Natural killer cell (primary cell): ENCODE data around the gene LDLRAD4. TPM values are rescaled to one million over a fixed set of nuclear protein-coding genes. Genes with fewer than 3 reads are reported as not detected.

ENCODE experiments used
- ATAC-seq, 3 donors: fragments of 150-1000 bp in 2 of 3; fragments of 200-7000 bp in 1 of 3; cut with Tn5 transposase; 1 replicate in 1 of 3; 2 replicates in 2 of 3; pipeline ENCODE4 v1.10.0; 2021; ENCODE audit warnings: mild to moderate bottlenecking in 2 of 3, moderate library complexity in 2 of 3
- DNase-seq, 2 donors: peaks; one replicate each; pipeline versions ENCODE4 v3.0.0 to v3.0.0-alpha.2; 2013 to 2021; ENCODE audit warnings: mixed read lengths in 1 of 2
- H3K27ac ChIP-seq: one replicate; pipeline ENCODE4 v1.5.1; 2013; ENCODE audit warnings: mild to moderate bottlenecking, low read length
- H3K27me3 ChIP-seq: one replicate; pipeline ENCODE4 v1.6.1; 2013; ENCODE audit warnings: low read length; ENCODE audit not compliant: control insufficient read depth, insufficient read depth
- H3K36me3 ChIP-seq: one replicate; pipeline ENCODE4 v1.6.1; 2013; ENCODE audit warnings: low read length; ENCODE audit not compliant: control insufficient read depth, insufficient read depth
- H3K4me1 ChIP-seq: one replicate; pipeline ENCODE4 v1.6.1; 2013; ENCODE audit warnings: low read length; ENCODE audit not compliant: control insufficient read depth, insufficient read depth
- H3K4me3 ChIP-seq: one replicate; pipeline ENCODE4 v1.5.1; 2013; ENCODE audit warnings: low read length
- H3K9me3 ChIP-seq: one replicate; pipeline ENCODE4 v1.6.1; 2013; ENCODE audit warnings: low read length; ENCODE audit not compliant: control insufficient read depth, insufficient read depth
- H3K27ac Mint-ChIP-seq, 2 donors: one replicate each; pipeline ENCODE4 v1.8.0; 2022; ENCODE audit warnings: mild to moderate bottlenecking in 2 of 2, mixed read lengths in 2 of 2, moderate library complexity in 1 of 2
- H3K27me3 Mint-ChIP-seq, 2 donors: one replicate each; pipeline ENCODE4 v1.8.0; 2022; ENCODE audit warnings: low read depth in 2 of 2, mixed read lengths in 2 of 2
- H3K36me3 Mint-ChIP-seq: one replicate; pipeline ENCODE4 v1.8.0; 2022; ENCODE audit warnings: mixed read lengths
- H3K4me1 Mint-ChIP-seq, 2 donors: one replicate each; pipeline ENCODE4 v1.8.0; 2022; ENCODE audit warnings: mixed read lengths in 2 of 2
- H3K4me3 Mint-ChIP-seq: one replicate; pipeline ENCODE4 v1.8.0; 2022; ENCODE audit warnings: mild to moderate bottlenecking, moderate library complexity, mixed read lengths
- H3K9me3 Mint-ChIP-seq, 2 donors: one replicate each; pipeline ENCODE4 v1.8.0; 2022; ENCODE audit warnings: mixed read lengths in 2 of 2
- CTCF ChIP-seq: fragments of 200-600 bp; IDR thresholded peaks from one replicate; pipeline ENCODE4 v1.8.0; 2022; ENCODE audit warnings: antibody characterized with exemption
- WGBS: methylation state at CpG from one replicate; pipeline ENCODE4 v1.1.7; 2013; ENCODE audit warnings: missing lambda C conversion rate; ENCODE audit not compliant: insufficient coverage; 5-methylcytosine and 5-hydroxymethylcytosine counted together
- intact Hi-C: fragments of 100-400 bp; cut with micrococcal nuclease; formaldehyde crosslinking; loops from one replicate; pipeline ENCODE4 v1.14.2; 2022
- total RNA-seq, 4 donors: library from RNA; stranded (reverse); fragments of 120-200 nt in 1 of 4; gene quantifications; one replicate each; pipeline versions ENCODE4 v1.2.3 to v1.2.4, GENCODE V29; 2013 to 2022

The LDLRAD4 gene
- total RNA-seq, 3 donors from 2014 or later (not counting 1 experiment from before 2014, with no cell fraction given): 24.0 to 36.3 (median 29.2) TPM

DNA sequence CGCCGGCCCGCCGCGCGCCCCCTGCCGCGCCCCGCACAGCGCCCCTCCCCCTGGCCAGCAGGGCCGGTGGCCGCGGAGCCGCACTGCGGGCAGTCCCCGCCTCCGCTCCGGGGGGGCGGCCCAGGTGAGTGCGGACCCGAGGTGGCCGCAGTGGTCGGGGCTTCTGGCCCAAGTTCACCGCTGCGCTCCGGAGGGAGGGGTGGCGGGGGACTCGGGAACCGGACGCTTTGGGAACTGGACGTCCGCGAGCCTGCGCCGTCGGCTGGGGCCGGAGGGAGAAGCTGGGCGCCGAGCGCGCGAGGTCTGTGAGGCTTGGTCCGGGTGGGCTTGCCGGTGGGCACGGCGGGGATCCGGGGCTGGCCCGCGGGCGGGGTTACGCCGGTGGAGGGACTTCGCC is 591 bp upstream of the LDLRAD4 start:
- WGBS: under 1% methylated on average over 53 of the region's 53 CpGs
- peaks cover 20% of the 10 kb centered on the region for H3K27me3 ChIP-seq
- H3K27ac ChIP-seq: no peak overlapping the region
- H3K4me1 Mint-ChIP-seq: peaks cover 0 to 8% of the 10 kb centered on the region in 2 donors
- no peak overlapping the region for H3K27ac Mint-ChIP-seq
- DNase-seq (no peak), ATAC-seq (no peak)
- no peak for TF ChIP-seq CTCF
- H3K4me3 Mint-ChIP-seq: peak overlapping the region; percentile 25
- H3K27me3 Mint-ChIP-seq: peaks cover 46 to 60% of the 10 kb centered on the region in 2 donors
- peaks cover 17% of the 10 kb centered on the region for H3K4me1 ChIP-seq
- H3K9me3 Mint-ChIP-seq: no peaks in the 10 kb centered on the region
- no peaks in the 10 kb centered on the region for H3K36me3 ChIP-seq
- intact Hi-C loops: no loop called here
- no peaks in the 10 kb centered on the region for H3K9me3 ChIP-seq
- no peaks in the 10 kb centered on the region for H3K36me3 Mint-ChIP-seq
- peak overlapping the region; percentile 9 for H3K4me3 ChIP-seq

GRCh38 chr18:13218997-13219396 is 437 bp downstream of the LDLRAD4 start:
- TF ChIP-seq CTCF: no peak
- peaks cover 44 to 56% of the 10 kb centered on the region in 2 donors for H3K27me3 Mint-ChIP-seq
- 14% methylated on average over 15 of the region's 15 CpGs for WGBS
- ATAC-seq (no peak), DNase-seq (peak in 1 of 2 donors; percentile 18)
- H3K9me3 Mint-ChIP-seq: no peaks in the 10 kb centered on the region
- peaks cover 20% of the 10 kb centered on the region for H3K27me3 ChIP-seq
- no peaks in the 10 kb centered on the region for H3K9me3 ChIP-seq
- H3K4me1 Mint-ChIP-seq: peaks cover 0 to 8% of the 10 kb centered on the region in 2 donors
- intact Hi-C loops: no loop called here
- peak overlapping the region; percentile 24 for H3K4me3 ChIP-seq
- peaks cover 23% of the 10 kb centered on the region for H3K4me1 ChIP-seq
- no peaks in the 10 kb centered on the region for H3K36me3 ChIP-seq
- H3K27ac ChIP-seq: no peak overlapping the region
- peak overlapping the region; percentile 56 for H3K4me3 Mint-ChIP-seq
- no peak overlapping the region for H3K27ac Mint-ChIP-seq
- no peaks in the 10 kb centered on the region for H3K36me3 Mint-ChIP-seq

DNA sequence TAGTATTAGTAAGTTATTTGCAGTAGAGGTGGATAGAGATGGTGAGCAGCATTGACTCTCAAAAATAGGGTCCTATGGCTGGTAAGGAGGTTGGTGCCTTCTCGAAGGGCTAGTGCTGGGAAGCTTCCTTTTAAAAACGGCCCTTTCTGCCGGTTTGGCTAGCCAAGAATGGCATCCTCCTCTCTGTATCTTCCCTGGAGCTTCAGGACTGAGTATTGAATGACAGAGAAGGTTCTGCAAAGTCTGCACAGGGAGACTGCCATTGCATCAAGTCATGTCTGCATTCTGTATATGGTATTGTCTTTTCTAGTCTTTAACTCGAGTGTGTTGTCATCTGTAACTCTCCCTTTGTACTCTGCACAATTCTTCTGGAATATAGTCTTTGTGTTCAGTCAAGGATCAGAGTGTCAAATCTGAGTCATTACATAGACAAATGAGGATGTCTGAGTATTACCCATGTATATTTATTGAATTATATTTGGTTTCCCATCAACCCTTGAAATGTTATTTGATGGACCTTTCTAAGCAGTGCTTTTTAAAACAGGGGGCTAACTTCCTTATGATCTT is 1.1 kb downstream of the LDLRAD4 start:
- Mint-ChIP-seq H3K4me3 (peak overlapping the region; percentile 56), H3K36me3 (no peaks in the 10 kb centered on the region), H3K27ac (no peak overlapping the region), H3K27me3 (peaks cover 42 to 50% of the 10 kb centered on the region in 2 donors), H3K4me1 (peaks cover 0 to 8% of the 10 kb centered on the region in 2 donors), H3K9me3 (no peaks in the 10 kb centered on the region)
- TF ChIP-seq CTCF: no peak
- intact Hi-C loops: no loop called here
- Histone ChIP-seq H3K36me3 (no peaks in the 10 kb centered on the region), H3K27ac (no peak overlapping the region), H3K4me3 (no peak overlapping the region), H3K9me3 (no peaks in the 10 kb centered on the region), H3K27me3 (peaks cover 15% of the 10 kb centered on the region), H3K4me1 (peaks cover 23% of the 10 kb centered on the region)
- ATAC-seq (no peak), DNase-seq (no peak)
- 35% methylated on average over 3 of the region's 4 CpGs for WGBS
